ENCODE data around the gene IFIT5. TPM values are rescaled to one million over a fixed set of nuclear protein-coding genes. Genes with fewer than 3 reads are reported as not detected.

Gene IFIT5
- polyA plus RNA-seq, 2 of the 4 experiments (the other 2 are of a cell fraction) = 7.8 to 11.5 TPM

Other genes starting within 250 kb of the IFIT5 start
- gene CH25H, start 207.3 kb upstream of the IFIT5 start, polyA plus RNA-seq (2011; rRNA removed) = 0.05 TPM in 1 of 2 replicates, not detected in the other
- gene CH25H, start 207.3 kb upstream of the IFIT5 start, polyA plus RNA-seq (2017; fragmentation: RNase III; extraction: RNeasy Plus Mini Kit Qiagen cat#74134 plus additional on column Dnase treatment) = not detected in 3 replicates
- 80.2 and 96.2 TPM in 2 replicates for gene LIPA, start 162.8 kb upstream of the IFIT5 start, polyA plus RNA-seq (2011; rRNA removed)
- 42.7 to 55.0 TPM (median 51.2 TPM) in 3 replicates for gene LIPA, start 162.8 kb upstream of the IFIT5 start, polyA plus RNA-seq (2017; fragmentation: RNase III; extraction: RNeasy Plus Mini Kit Qiagen cat#74134 plus additional on column Dnase treatment)
- gene IFIT2, start 112.5 kb upstream of the IFIT5 start, polyA plus RNA-seq (2011; rRNA removed) = 0.81 and 1.1 TPM in 2 replicates
- 0.75 to 0.94 TPM (median 0.77 TPM) in 3 replicates for gene IFIT2, start 112.5 kb upstream of the IFIT5 start, polyA plus RNA-seq (2017; fragmentation: RNase III; extraction: RNeasy Plus Mini Kit Qiagen cat#74134 plus additional on column Dnase treatment)
- 1.5 and 1.6 TPM in 2 replicates for gene IFIT3, start 86.6 kb upstream of the IFIT5 start, polyA plus RNA-seq (2011; rRNA removed)
- gene IFIT3, start 86.6 kb upstream of the IFIT5 start, polyA plus RNA-seq (2017; fragmentation: RNase III; extraction: RNeasy Plus Mini Kit Qiagen cat#74134 plus additional on column Dnase treatment) = 2.1 to 2.4 TPM (median 2.2 TPM) in 3 replicates
- not detected in 2 replicates for gene IFIT1B, start 36.5 kb upstream of the IFIT5 start, polyA plus RNA-seq (2011; rRNA removed)
- not detected in 3 replicates for gene IFIT1B, start 36.5 kb upstream of the IFIT5 start, polyA plus RNA-seq (2017; fragmentation: RNase III; extraction: RNeasy Plus Mini Kit Qiagen cat#74134 plus additional on column Dnase treatment)
- gene IFIT1, start 21.9 kb upstream of the IFIT5 start, polyA plus RNA-seq (2011; rRNA removed) = 2.0 and 2.5 TPM in 2 replicates
- gene IFIT1, start 21.9 kb upstream of the IFIT5 start, polyA plus RNA-seq (2017; fragmentation: RNase III; extraction: RNeasy Plus Mini Kit Qiagen cat#74134 plus additional on column Dnase treatment) = 2.1 to 3.7 TPM (median 2.8 TPM) in 3 replicates
- 0.11 and 0.14 TPM in 2 replicates for gene SLC16A12, start 121.0 kb downstream of the IFIT5 start, polyA plus RNA-seq (2011; rRNA removed)
- gene SLC16A12, start 121.0 kb downstream of the IFIT5 start, polyA plus RNA-seq (2017; fragmentation: RNase III; extraction: RNeasy Plus Mini Kit Qiagen cat#74134 plus additional on column Dnase treatment) = 0.03 to 0.19 TPM (median 0.08 TPM) in 3 replicates
- gene PANK1, start 230.7 kb downstream of the IFIT5 start, polyA plus RNA-seq (2011; rRNA removed) = 9.0 and 10.5 TPM in 2 replicates
- 5.5 to 6.7 TPM (median 5.6 TPM) in 3 replicates for gene PANK1, start 230.7 kb downstream of the IFIT5 start, polyA plus RNA-seq (2017; fragmentation: RNase III; extraction: RNeasy Plus Mini Kit Qiagen cat#74134 plus additional on column Dnase treatment)

Data from A549 (cell line).